Measurements from ENCODE around the gene MRPL52.
A peak's percentile ranks its signal among the peaks of the same experiment; 100 is the strongest.
"Not testable (repeated sequence)": the region's sequence is repeated elsewhere in the genome, so short reads cannot be mapped to it uniquely, and the experiment has no call there.

Gene MRPL52

GRCh38 chr14:22811722-22812121 is 18.0 kb upstream of the MRPL52 start:
- no peak for DNase-seq (ENCODE audit: low read depth)

GRCh38 chr14:22812744-22813143 is 16.9 kb upstream of the MRPL52 start:
- no peak for DNase-seq (ENCODE audit: low read depth)

- DNase-seq (ENCODE audit: low read depth) = no peak
Observed at GRCh38 chr14:22813145-22813544, 16.5 kb upstream of the MRPL52 start.

GRCh38 chr14:22814373-22814772 is 15.3 kb upstream of the MRPL52 start:
- DNase-seq (ENCODE audit: low read depth) = no peak

- no peak for DNase-seq (ENCODE audit: low read depth)
Observed at GRCh38 chr14:22814941-22815713, 14.6 kb upstream of the MRPL52 start, which contains the start of gene SLC7A7. Gene SLC7A7, minus strand, starts transcription at chr14:22815435. Its CDS starts 2,037 bp downstream, at chr14:22813398.

GRCh38 chr14:22819151-22819988 is 10.3 kb upstream of the MRPL52 start:
- no peak for DNase-seq (ENCODE audit: low read depth)

- no peak for DNase-seq (ENCODE audit: low read depth)
Observed at GRCh38 chr14:22820731-22821130, 9.0 kb upstream of the MRPL52 start.

- no peak for DNase-seq (ENCODE audit: low read depth)
Observed at GRCh38 chr14:22821193-22822015, 8.3 kb upstream of the MRPL52 start.

- no peak for DNase-seq (ENCODE audit: low read depth)
Observed at GRCh38 chr14:22822016-22822570, 7.6 kb upstream of the MRPL52 start.

GRCh38 chr14:22822571-22823098 is 7.1 kb upstream of the MRPL52 start:
- DNase-seq (ENCODE audit: low read depth) = peak; percentile 47

GRCh38 chr14:22824711-22825359 is 4.9 kb upstream of the MRPL52 start:
- no peak for DNase-seq (ENCODE audit: low read depth)

- DNase-seq (ENCODE audit: low read depth) = not testable (repeated sequence)
Observed at GRCh38 chr14:22829076-22829660, 519 bp upstream of the MRPL52 start.

GRCh38 chr14:22830443-22831010 is 840 bp downstream of the MRPL52 start:
- DNase-seq (ENCODE audit: low read depth) = no peak

GRCh38 chr14:22835505-22835904 is 5.8 kb downstream of the MRPL52 start:
- no peak for DNase-seq (ENCODE audit: low read depth)

- no peak for DNase-seq (ENCODE audit: low read depth)
Observed at GRCh38 chr14:22836301-22837113, 6.8 kb downstream of the MRPL52 start, which contains the start of gene MMP14. Gene MMP14, plus strand, starts transcription at chr14:22836585. Its CDS starts 233 bp downstream, at chr14:22836818.

GRCh38 chr14:22837114-22837749 is 7.5 kb downstream of the MRPL52 start:
- no peak for DNase-seq (ENCODE audit: low read depth)

GRCh38 chr14:22837750-22838538 is 8.3 kb downstream of the MRPL52 start:
- DNase-seq (ENCODE audit: low read depth) = no peak

GRCh38 chr14:22838631-22839041 is 8.9 kb downstream of the MRPL52 start:
- no peak for DNase-seq (ENCODE audit: low read depth)
